ENCODE results near the gene TBKBP1.

GRCh38 chr17:47757386-47757785 is 63.4 kb downstream of the TBKBP1 start:
- TF ChIP-seq, protein P1, sequence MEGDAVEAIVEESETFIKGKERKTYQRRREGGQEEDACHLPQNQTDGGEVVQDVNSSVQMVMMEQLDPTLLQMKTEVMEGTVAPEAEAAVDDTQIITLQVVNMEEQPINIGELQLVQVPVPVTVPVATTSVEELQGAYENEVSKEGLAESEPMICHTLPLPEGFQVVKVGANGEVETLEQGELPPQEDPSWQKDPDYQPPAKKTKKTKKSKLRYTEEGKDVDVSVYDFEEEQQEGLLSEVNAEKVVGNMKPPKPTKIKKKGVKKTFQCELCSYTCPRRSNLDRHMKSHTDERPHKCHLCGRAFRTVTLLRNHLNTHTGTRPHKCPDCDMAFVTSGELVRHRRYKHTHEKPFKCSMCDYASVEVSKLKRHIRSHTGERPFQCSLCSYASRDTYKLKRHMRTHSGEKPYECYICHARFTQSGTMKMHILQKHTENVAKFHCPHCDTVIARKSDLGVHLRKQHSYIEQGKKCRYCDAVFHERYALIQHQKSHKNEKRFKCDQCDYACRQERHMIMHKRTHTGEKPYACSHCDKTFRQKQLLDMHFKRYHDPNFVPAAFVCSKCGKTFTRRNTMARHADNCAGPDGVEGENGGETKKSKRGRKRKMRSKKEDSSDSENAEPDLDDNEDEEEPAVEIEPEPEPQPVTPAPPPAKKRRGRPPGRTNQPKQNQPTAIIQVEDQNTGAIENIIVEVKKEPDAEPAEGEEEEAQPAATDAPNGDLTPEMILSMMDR (IDR thresholded peaks at IDR 0.05) = no peak
- TF ChIP-seq EP300 (IDR thresholded peaks at IDR 0.05) = no peak
- TF ChIP-seq, protein P2, sequence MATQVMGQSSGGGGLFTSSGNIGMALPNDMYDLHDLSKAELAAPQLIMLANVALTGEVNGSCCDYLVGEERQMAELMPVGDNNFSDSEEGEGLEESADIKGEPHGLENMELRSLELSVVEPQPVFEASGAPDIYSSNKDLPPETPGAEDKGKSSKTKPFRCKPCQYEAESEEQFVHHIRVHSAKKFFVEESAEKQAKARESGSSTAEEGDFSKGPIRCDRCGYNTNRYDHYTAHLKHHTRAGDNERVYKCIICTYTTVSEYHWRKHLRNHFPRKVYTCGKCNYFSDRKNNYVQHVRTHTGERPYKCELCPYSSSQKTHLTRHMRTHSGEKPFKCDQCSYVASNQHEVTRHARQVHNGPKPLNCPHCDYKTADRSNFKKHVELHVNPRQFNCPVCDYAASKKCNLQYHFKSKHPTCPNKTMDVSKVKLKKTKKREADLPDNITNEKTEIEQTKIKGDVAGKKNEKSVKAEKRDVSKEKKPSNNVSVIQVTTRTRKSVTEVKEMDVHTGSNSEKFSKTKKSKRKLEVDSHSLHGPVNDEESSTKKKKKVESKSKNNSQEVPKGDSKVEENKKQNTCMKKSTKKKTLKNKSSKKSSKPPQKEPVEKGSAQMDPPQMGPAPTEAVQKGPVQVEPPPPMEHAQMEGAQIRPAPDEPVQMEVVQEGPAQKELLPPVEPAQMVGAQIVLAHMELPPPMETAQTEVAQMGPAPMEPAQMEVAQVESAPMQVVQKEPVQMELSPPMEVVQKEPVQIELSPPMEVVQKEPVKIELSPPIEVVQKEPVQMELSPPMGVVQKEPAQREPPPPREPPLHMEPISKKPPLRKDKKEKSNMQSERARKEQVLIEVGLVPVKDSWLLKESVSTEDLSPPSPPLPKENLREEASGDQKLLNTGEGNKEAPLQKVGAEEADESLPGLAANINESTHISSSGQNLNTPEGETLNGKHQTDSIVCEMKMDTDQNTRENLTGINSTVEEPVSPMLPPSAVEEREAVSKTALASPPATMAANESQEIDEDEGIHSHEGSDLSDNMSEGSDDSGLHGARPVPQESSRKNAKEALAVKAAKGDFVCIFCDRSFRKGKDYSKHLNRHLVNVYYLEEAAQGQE (IDR thresholded peaks at IDR 0.05) = no peak
- TF ChIP-seq POLR2A (IDR thresholded peaks at IDR 0.05; ENCODE audit: low read length) = no peak
- TF ChIP-seq KDM1A (IDR thresholded peaks at IDR 0.05; ENCODE audit: low read depth) = no peak
- TF ChIP-seq CHD2 (IDR thresholded peaks at IDR 0.05; ENCODE audit: low read length, partially characterized antibody) = no peak
- no peak for TF ChIP-seq RCOR1 (IDR thresholded peaks at IDR 0.05; ENCODE audit: low read depth, low read length)
- TF ChIP-seq CEBPB (IDR thresholded peaks at IDR 0.05) = no peak
- TF ChIP-seq JUN (IDR thresholded peaks at IDR 0.05) = no peak
- TF ChIP-seq, protein P3, sequence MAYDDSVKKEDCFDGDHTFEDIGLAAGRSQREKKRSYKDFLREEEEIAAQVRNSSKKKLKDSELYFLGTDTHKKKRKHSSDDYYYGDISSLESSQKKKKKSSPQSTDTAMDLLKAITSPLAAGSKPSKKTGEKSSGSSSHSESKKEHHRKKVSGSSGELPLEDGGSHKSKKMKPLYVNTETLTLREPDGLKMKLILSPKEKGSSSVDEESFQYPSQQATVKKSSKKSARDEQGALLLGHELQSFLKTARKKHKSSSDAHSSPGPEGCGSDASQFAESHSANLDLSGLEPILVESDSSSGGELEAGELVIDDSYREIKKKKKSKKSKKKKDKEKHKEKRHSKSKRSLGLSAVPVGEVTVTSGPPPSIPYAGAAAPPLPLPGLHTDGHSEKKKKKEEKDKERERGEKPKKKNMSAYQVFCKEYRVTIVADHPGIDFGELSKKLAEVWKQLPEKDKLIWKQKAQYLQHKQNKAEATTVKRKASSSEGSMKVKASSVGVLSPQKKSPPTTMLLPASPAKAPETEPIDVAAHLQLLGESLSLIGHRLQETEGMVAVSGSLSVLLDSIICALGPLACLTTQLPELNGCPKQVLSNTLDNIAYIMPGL (CRISPR knock-in tag; IDR thresholded peaks at IDR 0.05; ENCODE audit: borderline replicate concordance) = no peak

Measured in A549 (cell line).